ENCODE data around the gene TMTC1.

TMTC1 gene

GRCh38 chr12:29737644-29738043, 46.1 kb downstream of the TMTC1 start:
- H3K4me3 ChIP-seq (ENCODE audit: low read depth, low read length), result no peak overlapping the region
- TF ChIP-seq CTCF (IDR thresholded peaks at IDR 0.05; ENCODE audit: low read depth, low read length), result no peak
- no peak for DNase-seq (ENCODE audit: low read depth, low spot score)
- in situ Hi-C loops (cut with HindIII; ENCODE audit: low sequenced_read_pairs), result no loop called here

GRCh38 chr12:29735604-29736003, 48.1 kb downstream of the TMTC1 start:
- TF ChIP-seq CTCF (IDR thresholded peaks at IDR 0.05; ENCODE audit: low read depth, low read length), result no peak
- DNase-seq (ENCODE audit: low read depth, low spot score), result no peak
- no peak overlapping the region for H3K4me3 ChIP-seq (ENCODE audit: low read depth, low read length)
- in situ Hi-C loops (cut with HindIII; ENCODE audit: low sequenced_read_pairs), result no loop called here

GRCh38 chr12:29734734-29735133, 49.0 kb downstream of the TMTC1 start:
- in situ Hi-C loops (cut with HindIII; ENCODE audit: low sequenced_read_pairs), result no loop called here
- H3K4me3 ChIP-seq (ENCODE audit: low read depth, low read length), result no peak overlapping the region
- no peak for DNase-seq (ENCODE audit: low read depth, low spot score)
- TF ChIP-seq CTCF (IDR thresholded peaks at IDR 0.05; ENCODE audit: low read depth, low read length), result no peak

DNA sequence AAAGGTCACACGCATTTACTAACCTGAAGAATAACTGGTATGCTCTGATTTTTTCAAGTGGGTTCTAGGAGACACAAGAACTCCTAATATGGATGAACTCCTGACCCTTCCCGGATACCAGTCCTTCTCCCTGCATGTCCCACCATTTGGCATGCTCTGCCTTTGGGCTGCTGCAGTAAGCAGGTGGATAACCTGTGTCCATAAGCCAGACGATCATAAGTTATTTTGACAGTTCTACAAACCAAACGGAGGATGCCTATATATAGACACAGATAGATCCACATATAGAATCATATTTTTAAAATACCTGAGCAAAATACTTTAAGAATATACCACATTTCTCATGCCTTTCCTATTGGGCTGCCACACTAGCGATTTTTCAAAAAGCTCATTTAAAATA, 49.4 kb downstream of the TMTC1 start:
- no peak for DNase-seq (ENCODE audit: low read depth, low spot score)
- in situ Hi-C loops (cut with HindIII; ENCODE audit: low sequenced_read_pairs), result no loop called here
- TF ChIP-seq CTCF (IDR thresholded peaks at IDR 0.05; ENCODE audit: low read depth, low read length), result no peak
- no peak overlapping the region for H3K4me3 ChIP-seq (ENCODE audit: low read depth, low read length)

DNA sequence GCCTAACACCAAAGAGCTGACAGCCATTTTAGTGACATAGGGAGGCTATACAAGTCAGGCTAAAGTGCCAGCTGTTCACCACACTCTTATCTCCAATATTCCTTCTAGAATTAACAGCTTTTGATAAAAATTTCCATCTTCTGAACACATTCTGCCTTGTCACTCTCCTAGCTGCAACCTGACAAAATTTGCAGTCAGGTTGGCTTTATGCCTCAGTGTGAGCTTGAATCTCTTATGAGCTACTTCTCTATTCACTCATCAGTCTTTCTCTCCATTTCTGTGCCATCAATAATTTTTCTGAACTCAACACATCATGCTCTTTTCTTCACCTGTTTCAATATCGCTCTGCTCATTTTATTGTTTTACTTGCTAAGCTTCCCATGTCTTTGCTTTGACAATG, 50.2 kb downstream of the TMTC1 start:
- in situ Hi-C loops (cut with HindIII; ENCODE audit: low sequenced_read_pairs), result no loop called here
- DNase-seq (ENCODE audit: low read depth, low spot score), result no peak
- no peak for TF ChIP-seq CTCF (IDR thresholded peaks at IDR 0.05; ENCODE audit: low read depth, low read length)
- H3K4me3 ChIP-seq (ENCODE audit: low read depth, low read length), result no peak overlapping the region

GRCh38 chr12:29733060-29733459, 50.7 kb downstream of the TMTC1 start:
- in situ Hi-C loops (cut with HindIII; ENCODE audit: low sequenced_read_pairs), result no loop called here
- DNase-seq (ENCODE audit: low read depth, low spot score), result no peak
- H3K4me3 ChIP-seq (ENCODE audit: low read depth, low read length), result no peak overlapping the region
- TF ChIP-seq CTCF (IDR thresholded peaks at IDR 0.05; ENCODE audit: low read depth, low read length), result no peak

GRCh38 chr12:29732593-29732992, 51.1 kb downstream of the TMTC1 start:
- DNase-seq (ENCODE audit: low read depth, low spot score), result no peak
- TF ChIP-seq CTCF (IDR thresholded peaks at IDR 0.05; ENCODE audit: low read depth, low read length), result no peak
- no peak overlapping the region for H3K4me3 ChIP-seq (ENCODE audit: low read depth, low read length)
- in situ Hi-C loops (cut with HindIII; ENCODE audit: low sequenced_read_pairs), result no loop called here
